ENCODE results near the gene FAM161B. TPM values are rescaled to one million over a fixed set of nuclear protein-coding genes. Genes with fewer than 3 reads are reported as not detected.

FAM161B gene
- total RNA-seq, 4 donors from 2014 or later = 5.0 to 7.7 (median 6.0) TPM

DNA sequence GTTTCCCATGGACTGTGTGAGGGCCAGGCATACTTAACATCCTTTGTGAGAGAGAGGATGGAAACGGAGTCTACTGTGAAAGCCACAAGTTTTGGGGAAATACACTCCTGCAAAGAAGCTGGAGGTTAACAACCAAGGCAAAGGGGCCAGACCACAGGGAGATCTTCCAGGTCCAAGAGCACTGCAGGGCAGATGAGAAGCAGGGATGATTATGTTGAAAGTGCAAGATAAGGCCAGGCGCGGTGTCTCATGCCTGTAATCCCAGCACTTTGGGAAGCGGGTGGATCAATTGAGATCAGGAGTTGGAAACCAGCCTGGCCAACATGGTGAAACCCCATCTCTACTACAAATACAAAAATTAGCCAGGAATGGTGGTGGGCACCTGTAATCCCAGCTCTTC, 15.3 kb upstream of the FAM161B start:
- ATAC-seq = no peak
- intact Hi-C loops (cut with DNase I; ENCODE audit: low total_unique reads) = no loop called here
- in situ Hi-C loops (cut with MboI; ENCODE audit: low sequenced_read_pairs in 4 of 4) = no loop called here
- TF ChIP-seq, protein P1, sequence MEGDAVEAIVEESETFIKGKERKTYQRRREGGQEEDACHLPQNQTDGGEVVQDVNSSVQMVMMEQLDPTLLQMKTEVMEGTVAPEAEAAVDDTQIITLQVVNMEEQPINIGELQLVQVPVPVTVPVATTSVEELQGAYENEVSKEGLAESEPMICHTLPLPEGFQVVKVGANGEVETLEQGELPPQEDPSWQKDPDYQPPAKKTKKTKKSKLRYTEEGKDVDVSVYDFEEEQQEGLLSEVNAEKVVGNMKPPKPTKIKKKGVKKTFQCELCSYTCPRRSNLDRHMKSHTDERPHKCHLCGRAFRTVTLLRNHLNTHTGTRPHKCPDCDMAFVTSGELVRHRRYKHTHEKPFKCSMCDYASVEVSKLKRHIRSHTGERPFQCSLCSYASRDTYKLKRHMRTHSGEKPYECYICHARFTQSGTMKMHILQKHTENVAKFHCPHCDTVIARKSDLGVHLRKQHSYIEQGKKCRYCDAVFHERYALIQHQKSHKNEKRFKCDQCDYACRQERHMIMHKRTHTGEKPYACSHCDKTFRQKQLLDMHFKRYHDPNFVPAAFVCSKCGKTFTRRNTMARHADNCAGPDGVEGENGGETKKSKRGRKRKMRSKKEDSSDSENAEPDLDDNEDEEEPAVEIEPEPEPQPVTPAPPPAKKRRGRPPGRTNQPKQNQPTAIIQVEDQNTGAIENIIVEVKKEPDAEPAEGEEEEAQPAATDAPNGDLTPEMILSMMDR (IDR thresholded peaks at IDR 0.05 in 4 of 5, conservative IDR thresholded peaks at IDR 0.05 in 1 of 5) = no peak
- TF ChIP-seq POLR2A (IDR thresholded peaks at IDR 0.05) = no peak
- DNase-seq = no peak
- Histone ChIP-seq H3K9me3 (no peaks in the 10 kb centered on the region), H3K4me3 (no peak overlapping the region), H3K4me1 (peaks cover 0 to under 1% of the 10 kb centered on the region in 2 donors), H3K27me3 (no peaks in the 10 kb centered on the region), H3K36me3 (peaks cover 1 to 80% of the 10 kb centered on the region in 2 donors), H3K27ac (no peak overlapping the region)

DNA sequence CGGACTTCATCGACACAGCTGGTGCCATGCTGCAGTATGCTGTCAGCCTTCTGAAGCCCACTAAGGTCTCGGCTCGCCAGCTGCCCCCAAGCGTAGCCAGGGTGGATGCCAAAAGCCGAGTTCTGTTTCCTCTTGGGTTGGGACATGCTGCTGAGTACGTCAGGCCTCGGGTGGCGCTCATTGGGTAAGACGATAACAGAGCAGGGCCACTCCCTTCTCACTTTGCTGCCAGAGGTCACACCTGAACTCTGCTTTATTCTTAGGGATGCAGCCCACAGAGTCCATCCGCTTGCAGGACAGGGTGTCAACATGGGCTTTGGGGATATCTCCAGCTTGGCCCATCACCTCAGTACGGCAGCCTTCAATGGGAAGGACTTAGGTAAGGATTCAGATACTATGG, 11.3 kb upstream of the FAM161B start:
- Histone ChIP-seq H3K4me3 (no peak overlapping the region), H3K9me3 (no peaks in the 10 kb centered on the region), H3K36me3 (peaks cover 2 to 84% of the 10 kb centered on the region in 2 donors), H3K27me3 (no peaks in the 10 kb centered on the region), H3K27ac (peak overlapping the region in 1 of 4 donors; percentile 1), H3K4me1 (peaks cover 18 to 23% of the 10 kb centered on the region in 2 donors)
- DNase-seq (no peak), ATAC-seq (peak in 1 of 2 donors; percentile 31)
- TF ChIP-seq POLR2A (IDR thresholded peaks at IDR 0.05) = no peak
- TF ChIP-seq, protein P1 (IDR thresholded peaks at IDR 0.05 in 4 of 5, conservative IDR thresholded peaks at IDR 0.05 in 1 of 5) = no peak
- in situ Hi-C loops (cut with MboI; ENCODE audit: low sequenced_read_pairs in 4 of 4) (no loop called here), intact Hi-C loops (cut with DNase I; ENCODE audit: low total_unique reads) (no loop called here)

DNA sequence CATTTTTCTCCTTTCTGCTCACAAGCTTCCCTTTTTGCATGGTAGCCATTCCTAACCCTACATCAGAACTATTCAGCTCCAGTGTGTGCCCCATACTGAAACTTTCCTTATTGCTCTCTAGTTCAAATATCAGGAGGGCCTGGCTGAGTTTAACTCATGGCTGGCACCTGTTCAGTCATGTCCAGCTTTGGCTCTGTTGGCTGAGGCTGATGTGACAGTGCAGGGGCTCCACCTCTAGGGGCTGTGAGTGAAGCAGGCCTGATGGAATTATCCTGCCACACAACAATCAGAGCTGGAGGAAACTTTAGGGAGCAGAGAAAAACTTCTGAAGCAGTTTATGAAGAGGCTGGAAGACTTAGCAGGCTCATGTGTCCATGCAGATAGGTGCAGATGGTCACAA, 8.7 kb upstream of the FAM161B start:
- no peaks in the 10 kb centered on the region for H3K27me3 ChIP-seq
- TF ChIP-seq, protein P1 (IDR thresholded peaks at IDR 0.05 in 4 of 5, conservative IDR thresholded peaks at IDR 0.05 in 1 of 5) = no peak
- no peak for TF ChIP-seq POLR2A (IDR thresholded peaks at IDR 0.05)
- ATAC-seq (peak in 1 of 2 donors; percentile 64), DNase-seq (no peak)
- H3K27ac ChIP-seq = peak overlapping the region; percentile 22 to 75 (median 61)
- in situ Hi-C loops (cut with MboI; ENCODE audit: low sequenced_read_pairs in 4 of 4) = no loop called here
- peaks cover 18 to 23% of the 10 kb centered on the region in 2 donors for H3K4me1 ChIP-seq
- no peak overlapping the region for H3K4me3 ChIP-seq
- H3K9me3 ChIP-seq = no peaks in the 10 kb centered on the region
- intact Hi-C loops (cut with DNase I; ENCODE audit: low total_unique reads) = loop anchor here (10.0 kb wide), 1 partner anchor 234 kb away; no protein-coding TSS in a partner anchor
- H3K36me3 ChIP-seq = peaks cover 2 to 98% of the 10 kb centered on the region in 2 donors

DNA sequence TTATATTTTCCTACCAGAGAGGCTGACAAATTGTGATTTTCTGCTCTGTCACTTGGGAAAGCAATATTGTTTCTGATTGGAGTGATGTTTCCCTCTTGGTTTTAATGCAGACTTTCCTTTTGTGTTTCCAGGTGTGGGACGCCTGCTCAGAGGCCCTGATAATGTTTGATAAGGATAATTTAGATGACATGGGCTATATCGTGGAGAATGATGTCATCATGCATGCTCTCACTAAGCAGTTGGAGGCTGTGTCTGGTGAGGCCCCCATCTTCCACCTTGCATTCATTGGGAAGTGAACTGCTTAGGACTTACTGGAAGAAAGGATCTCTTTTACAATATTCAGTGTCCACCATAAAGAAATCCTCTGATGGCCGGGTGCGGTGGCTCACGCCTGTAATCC, 5.8 kb upstream of the FAM161B start:
- TF ChIP-seq, protein P1 (IDR thresholded peaks at IDR 0.05 in 4 of 5, conservative IDR thresholded peaks at IDR 0.05 in 1 of 5) = no peak
- TF ChIP-seq POLR2A (IDR thresholded peaks at IDR 0.05) = no peak
- H3K4me1 ChIP-seq = peaks cover 24 to 37% of the 10 kb centered on the region in 2 donors
- H3K9me3 ChIP-seq = no peaks in the 10 kb centered on the region
- H3K36me3 ChIP-seq = peaks cover 2 to 72% of the 10 kb centered on the region in 2 donors
- H3K27ac ChIP-seq = no peak overlapping the region
- DNase-seq (no peak), ATAC-seq (no peak)
- in situ Hi-C loops (cut with MboI; ENCODE audit: low sequenced_read_pairs in 4 of 4) = no loop called here
- intact Hi-C loops (cut with DNase I; ENCODE audit: low total_unique reads) = loop anchor here (10.0 kb wide), 1 partner anchor 231 kb away; no protein-coding TSS in a partner anchor
- no peak overlapping the region for H3K4me3 ChIP-seq
- H3K27me3 ChIP-seq = no peaks in the 10 kb centered on the region

DNA sequence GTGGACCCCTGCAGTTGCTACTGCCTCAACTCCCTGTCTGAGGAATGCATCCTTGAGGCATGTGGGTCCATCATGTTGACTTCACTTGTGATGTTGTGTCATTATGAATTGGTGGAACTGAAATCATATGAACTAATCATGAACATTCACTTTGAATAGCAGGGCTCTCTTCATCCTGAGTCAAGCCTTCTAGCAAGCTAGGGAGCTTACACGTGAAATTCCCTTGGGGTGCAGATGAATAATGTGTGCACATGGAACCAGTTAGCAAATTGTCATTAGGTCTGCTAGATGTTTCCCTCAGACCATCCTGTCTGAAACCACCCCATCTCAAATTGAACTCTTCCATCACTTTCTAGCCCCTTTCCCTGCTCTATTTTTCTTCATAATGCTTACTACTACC, 3.8 kb upstream of the FAM161B start:
- Histone ChIP-seq H3K4me3 (no peak overlapping the region), H3K27ac (no peak overlapping the region), H3K36me3 (peaks cover 0 to 53% of the 10 kb centered on the region in 2 donors), H3K4me1 (peaks cover 16 to 29% of the 10 kb centered on the region in 2 donors), H3K9me3 (no peaks in the 10 kb centered on the region), H3K27me3 (no peaks in the 10 kb centered on the region)
- intact Hi-C loops (cut with DNase I; ENCODE audit: low total_unique reads) = loop anchor here (5.0 to 10.0 kb wide), 2 partner anchors 84 to 229 kb away; no protein-coding TSS in a partner anchor
- ATAC-seq (no peak), DNase-seq (no peak)
- TF ChIP-seq, protein P1 (IDR thresholded peaks at IDR 0.05 in 4 of 5, conservative IDR thresholded peaks at IDR 0.05 in 1 of 5) = no peak
- TF ChIP-seq POLR2A (IDR thresholded peaks at IDR 0.05) = no peak
- in situ Hi-C loops (cut with MboI; ENCODE audit: low sequenced_read_pairs in 4 of 4) = no loop called here

Data from gastrocnemius medialis (tissue), 4 donors.